Bronchial epithelial cell (primary cell): ENCODE data around the gene BCAS3. TPM values are rescaled to one million over a fixed set of nuclear protein-coding genes. Genes with fewer than 3 reads are reported as not detected.

ENCODE experiments used
- DNase-seq: peaks from one replicate; pipeline ENCODE4 v3.0.0-alpha.2; 2010; ENCODE audit warnings: low read depth
- FAIRE-seq: peaks from 2 replicates; lab custom pipeline; 2011; peaks lifted over from hg19 to GRCh38; lab: Jason Lieb, UNC
- H3K27me3 ChIP-seq: 2 replicates; pipeline ENCODE4 v1.5.1; 2011; ENCODE audit warnings: low read length; ENCODE audit not compliant: control insufficient read depth, insufficient read depth
- H3K36me3 ChIP-seq: 2 replicates; pipeline ENCODE4 v1.5.1; 2011; ENCODE audit warnings: low read length; ENCODE audit not compliant: control insufficient read depth, insufficient read depth
- H3K4me3 ChIP-seq: 2 replicates; pipeline ENCODE4 v1.5.1; 2011; ENCODE audit warnings: mild to moderate bottlenecking, low read depth, low read length, control low read depth
- CTCF ChIP-seq: IDR thresholded peaks from 2 replicates; pipeline ENCODE4 v1.5.1; 2011; ENCODE audit warnings: mild to moderate bottlenecking, moderate library complexity, low read length, control low read depth, inconsistent platforms; ENCODE audit not compliant: insufficient read depth, severe bottlenecking
- total RNA-seq: library from RNA; depleted of rRNA; stranded (reverse); fragments of >200 nt; gene quantifications from 2 replicates; pipeline ENCODE4 v1.2.1, GENCODE V29; 2014

BCAS3 gene
- total RNA-seq, 1 donor from 2014 or later, result 10.3 TPM

- FAIRE-seq, result no peak
- no peak for TF ChIP-seq CTCF
- no peaks in the 10 kb centered on the region for H3K36me3 ChIP-seq
Observed at GRCh38 chr17:61015966-61016365, 338.3 kb downstream of the BCAS3 start.

GRCh38 chr17:61017317-61018006 is 339.8 kb downstream of the BCAS3 start:
- no peak overlapping the region for H3K4me3 ChIP-seq
- FAIRE-seq (no peak), DNase-seq (no peak)
- H3K27me3 ChIP-seq, result no peaks in the 10 kb centered on the region
- H3K36me3 ChIP-seq, result no peaks in the 10 kb centered on the region
- no peak for TF ChIP-seq CTCF

More at GRCh38 chr17:61015966-61016365, 338.3 kb downstream of the BCAS3 start:
- Histone ChIP-seq H3K4me3 (no peak overlapping the region), H3K27me3 (no peaks in the 10 kb centered on the region)
- no peak for DNase-seq

GRCh38 chr17:61018938-61019337 is 341.3 kb downstream of the BCAS3 start:
- DNase-seq, result no peak
- peak; percentile 32 for FAIRE-seq
- Histone ChIP-seq H3K36me3 (no peaks in the 10 kb centered on the region), H3K4me3 (no peak overlapping the region), H3K27me3 (no peaks in the 10 kb centered on the region)
- no peak for TF ChIP-seq CTCF

- FAIRE-seq (no peak), DNase-seq (no peak)
- no peaks in the 10 kb centered on the region for H3K36me3 ChIP-seq
- no peak overlapping the region for H3K4me3 ChIP-seq
- H3K27me3 ChIP-seq, result no peaks in the 10 kb centered on the region
- TF ChIP-seq CTCF, result no peak
Observed at GRCh38 chr17:61023996-61024395, 346.3 kb downstream of the BCAS3 start.

- TF ChIP-seq CTCF, result no peak
- H3K4me3 ChIP-seq, result no peak overlapping the region
- H3K27me3 ChIP-seq, result no peaks in the 10 kb centered on the region
- FAIRE-seq, result no peak
- no peak for DNase-seq
- no peaks in the 10 kb centered on the region for H3K36me3 ChIP-seq
Observed at GRCh38 chr17:61026818-61027217, 349.2 kb downstream of the BCAS3 start.

GRCh38 chr17:61029181-61029580 is 351.5 kb downstream of the BCAS3 start:
- no peaks in the 10 kb centered on the region for H3K27me3 ChIP-seq
- no peak for TF ChIP-seq CTCF
- H3K36me3 ChIP-seq, result no peaks in the 10 kb centered on the region
- H3K4me3 ChIP-seq, result no peak overlapping the region
- no peak for DNase-seq
- FAIRE-seq, result no peak
